Measurements from ENCODE around the gene EIF4G3.

The EIF4G3 gene

DNA sequence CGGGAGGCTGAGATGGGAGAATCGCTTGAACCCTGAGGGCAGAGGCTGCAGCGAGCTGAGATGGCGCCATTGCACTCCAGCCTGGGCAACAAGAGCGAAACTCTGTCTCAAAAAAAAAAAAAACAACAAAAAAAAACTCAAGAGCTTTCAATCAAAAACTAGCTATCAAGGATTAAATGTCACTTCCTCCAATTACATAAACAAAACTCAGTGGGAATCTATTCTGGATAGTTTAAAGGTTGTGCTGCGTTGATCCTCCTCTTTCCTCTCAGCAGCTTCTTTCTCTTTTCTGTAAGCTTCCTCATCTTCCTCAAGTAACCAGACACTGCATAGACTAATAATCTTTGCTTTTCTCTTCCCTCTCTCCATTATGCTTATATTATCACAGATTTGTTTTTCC, 20.7 kb downstream of the EIF4G3 start:
- TF ChIP-seq OSR1 (CRISPR knock-in tag; IDR thresholded peaks at IDR 0.05) (no peak), ZFP3 (CRISPR knock-in tag; IDR thresholded peaks at IDR 0.05) (no peak), TCF4 (CRISPR knock-in tag; IDR thresholded peaks at IDR 0.05; ENCODE audit: borderline replicate concordance) (no peak), ZNF8 (CRISPR knock-in tag; IDR thresholded peaks at IDR 0.05) (no peak), PATZ1 (CRISPR knock-in tag; IDR thresholded peaks at IDR 0.05; ENCODE audit: borderline replicate concordance) (no peak)

GRCh38 chr1:21154717-21155116, 22.0 kb downstream of the EIF4G3 start:
- TF ChIP-seq CSDC2 (CRISPR knock-in tag; IDR thresholded peaks at IDR 0.05): no peak
- ATAC-seq: no peak

More for the DNA sequence above, 20.7 kb downstream of the EIF4G3 start:
- ATAC-seq: no peak

- no peak for ATAC-seq
Measured at GRCh38 chr1:21153388-21153787, 23.3 kb downstream of the EIF4G3 start.

GRCh38 chr1:21152423-21153100, 24.1 kb downstream of the EIF4G3 start:
- ATAC-seq: peak; percentile 8; the same call in 1 of the 3 replicates
- TF ChIP-seq, protein P1, sequence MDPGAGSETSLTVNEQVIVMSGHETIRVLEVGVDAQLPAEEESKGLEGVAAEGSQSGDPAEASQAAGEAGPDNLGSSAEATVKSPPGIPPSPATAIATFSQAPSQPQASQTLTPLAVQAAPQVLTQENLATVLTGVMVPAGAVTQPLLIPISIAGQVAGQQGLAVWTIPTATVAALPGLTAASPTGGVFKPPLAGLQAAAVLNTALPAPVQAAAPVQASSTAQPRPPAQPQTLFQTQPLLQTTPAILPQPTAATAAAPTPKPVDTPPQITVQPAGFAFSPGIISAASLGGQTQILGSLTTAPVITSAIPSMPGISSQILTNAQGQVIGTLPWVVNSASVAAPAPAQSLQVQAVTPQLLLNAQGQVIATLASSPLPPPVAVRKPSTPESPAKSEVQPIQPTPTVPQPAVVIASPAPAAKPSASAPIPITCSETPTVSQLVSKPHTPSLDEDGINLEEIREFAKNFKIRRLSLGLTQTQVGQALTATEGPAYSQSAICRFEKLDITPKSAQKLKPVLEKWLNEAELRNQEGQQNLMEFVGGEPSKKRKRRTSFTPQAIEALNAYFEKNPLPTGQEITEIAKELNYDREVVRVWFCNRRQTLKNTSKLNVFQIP (CRISPR knock-in tag; IDR thresholded peaks at IDR 0.05; ENCODE audit: borderline replicate concordance, low read depth): no peak
- TF ChIP-seq ZNF70 (CRISPR knock-in tag; IDR thresholded peaks at IDR 0.05) (no peak), CSDC2 (CRISPR knock-in tag; IDR thresholded peaks at IDR 0.05) (no peak), ESRRG (CRISPR knock-in tag; IDR thresholded peaks at IDR 0.05) (no peak), SNAI2 (CRISPR knock-in tag; IDR thresholded peaks at IDR 0.05) (no peak), ZNF8 (CRISPR knock-in tag; IDR thresholded peaks at IDR 0.05) (no peak), GLIS3 (CRISPR knock-in tag; IDR thresholded peaks at IDR 0.05) (no peak), BACH2 (CRISPR knock-in tag; IDR thresholded peaks at IDR 0.05; ENCODE audit: borderline replicate concordance) (no peak), ARNTL (CRISPR knock-in tag; IDR thresholded peaks at IDR 0.05; ENCODE audit: borderline replicate concordance, low read depth) (no peak), ZFP3 (CRISPR knock-in tag; IDR thresholded peaks at IDR 0.05) (no peak), OSR1 (CRISPR knock-in tag; IDR thresholded peaks at IDR 0.05) (no peak), TCF4 (CRISPR knock-in tag; IDR thresholded peaks at IDR 0.05; ENCODE audit: borderline replicate concordance) (no peak), TOX (CRISPR knock-in tag; IDR thresholded peaks at IDR 0.05; ENCODE audit: borderline replicate concordance) (no peak), RARB (CRISPR knock-in tag; IDR thresholded peaks at IDR 0.05) (no peak), ZC3H10 (CRISPR knock-in tag; IDR thresholded peaks at IDR 0.05) (no peak)
- TF ChIP-seq, protein P2, sequence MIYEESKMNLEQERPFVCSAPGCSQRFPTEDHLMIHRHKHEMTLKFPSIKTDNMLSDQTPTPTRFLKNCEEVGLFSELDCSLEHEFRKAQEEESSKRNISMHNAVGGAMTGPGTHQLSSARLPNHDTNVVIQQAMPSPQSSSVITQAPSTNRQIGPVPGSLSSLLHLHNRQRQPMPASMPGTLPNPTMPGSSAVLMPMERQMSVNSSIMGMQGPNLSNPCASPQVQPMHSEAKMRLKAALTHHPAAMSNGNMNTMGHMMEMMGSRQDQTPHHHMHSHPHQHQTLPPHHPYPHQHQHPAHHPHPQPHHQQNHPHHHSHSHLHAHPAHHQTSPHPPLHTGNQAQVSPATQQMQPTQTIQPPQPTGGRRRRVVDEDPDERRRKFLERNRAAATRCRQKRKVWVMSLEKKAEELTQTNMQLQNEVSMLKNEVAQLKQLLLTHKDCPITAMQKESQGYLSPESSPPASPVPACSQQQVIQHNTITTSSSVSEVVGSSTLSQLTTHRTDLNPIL (CRISPR knock-in tag; IDR thresholded peaks at IDR 0.05; ENCODE audit: low read depth): 0 out of 2 replicates have a peak, but pooled peaks have one; percentile 20

More at GRCh38 chr1:21153388-21153787, 23.3 kb downstream of the EIF4G3 start:
- TF ChIP-seq, protein P1 (CRISPR knock-in tag; IDR thresholded peaks at IDR 0.05; ENCODE audit: borderline replicate concordance, low read depth): no peak
- TF ChIP-seq ARNTL (CRISPR knock-in tag; IDR thresholded peaks at IDR 0.05; ENCODE audit: borderline replicate concordance, low read depth) (no peak), ZC3H10 (CRISPR knock-in tag; IDR thresholded peaks at IDR 0.05) (no peak), PPARA (CRISPR knock-in tag; IDR thresholded peaks at IDR 0.05; ENCODE audit: borderline replicate concordance) (no peak), ESRRG (CRISPR knock-in tag; IDR thresholded peaks at IDR 0.05) (no peak), TOX (CRISPR knock-in tag; IDR thresholded peaks at IDR 0.05; ENCODE audit: borderline replicate concordance) (no peak), ZNF8 (CRISPR knock-in tag; IDR thresholded peaks at IDR 0.05) (no peak), CSRNP3 (CRISPR knock-in tag; IDR thresholded peaks at IDR 0.05) (no peak), ZFP3 (CRISPR knock-in tag; IDR thresholded peaks at IDR 0.05) (no peak), ISL1 (CRISPR knock-in tag; IDR thresholded peaks at IDR 0.05) (no peak)
- TF ChIP-seq, protein P3, sequence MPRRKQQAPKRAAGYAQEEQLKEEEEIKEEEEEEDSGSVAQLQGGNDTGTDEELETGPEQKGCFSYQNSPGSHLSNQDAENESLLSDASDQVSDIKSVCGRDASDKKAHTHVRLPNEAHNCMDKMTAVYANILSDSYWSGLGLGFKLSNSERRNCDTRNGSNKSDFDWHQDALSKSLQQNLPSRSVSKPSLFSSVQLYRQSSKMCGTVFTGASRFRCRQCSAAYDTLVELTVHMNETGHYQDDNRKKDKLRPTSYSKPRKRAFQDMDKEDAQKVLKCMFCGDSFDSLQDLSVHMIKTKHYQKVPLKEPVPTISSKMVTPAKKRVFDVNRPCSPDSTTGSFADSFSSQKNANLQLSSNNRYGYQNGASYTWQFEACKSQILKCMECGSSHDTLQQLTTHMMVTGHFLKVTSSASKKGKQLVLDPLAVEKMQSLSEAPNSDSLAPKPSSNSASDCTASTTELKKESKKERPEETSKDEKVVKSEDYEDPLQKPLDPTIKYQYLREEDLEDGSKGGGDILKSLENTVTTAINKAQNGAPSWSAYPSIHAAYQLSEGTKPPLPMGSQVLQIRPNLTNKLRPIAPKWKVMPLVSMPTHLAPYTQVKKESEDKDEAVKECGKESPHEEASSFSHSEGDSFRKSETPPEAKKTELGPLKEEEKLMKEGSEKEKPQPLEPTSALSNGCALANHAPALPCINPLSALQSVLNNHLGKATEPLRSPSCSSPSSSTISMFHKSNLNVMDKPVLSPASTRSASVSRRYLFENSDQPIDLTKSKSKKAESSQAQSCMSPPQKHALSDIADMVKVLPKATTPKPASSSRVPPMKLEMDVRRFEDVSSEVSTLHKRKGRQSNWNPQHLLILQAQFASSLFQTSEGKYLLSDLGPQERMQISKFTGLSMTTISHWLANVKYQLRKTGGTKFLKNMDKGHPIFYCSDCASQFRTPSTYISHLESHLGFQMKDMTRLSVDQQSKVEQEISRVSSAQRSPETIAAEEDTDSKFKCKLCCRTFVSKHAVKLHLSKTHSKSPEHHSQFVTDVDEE (CRISPR knock-in tag; IDR thresholded peaks at IDR 0.05): no peak
